ENCODE measurements around the gene SLC25A27.

The SLC25A27 gene

DNA sequence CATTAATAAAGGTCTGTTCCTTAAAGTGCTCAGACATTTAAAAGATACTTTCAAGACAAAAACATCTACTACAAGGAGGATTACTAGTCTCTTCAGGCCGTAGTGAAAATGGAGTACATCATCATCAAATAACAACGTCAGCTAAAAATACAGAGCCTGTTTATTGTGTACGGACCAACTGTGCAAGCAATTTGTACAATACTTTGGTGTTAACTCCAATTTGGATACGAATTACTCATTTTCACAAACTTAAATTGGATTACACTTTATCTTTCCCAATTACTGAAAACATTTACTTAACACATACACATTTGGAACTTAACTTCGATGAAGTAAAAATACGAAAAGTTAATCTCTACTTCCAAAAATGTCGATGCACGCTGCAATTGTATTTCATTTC, 959 bp upstream of the SLC25A27 start:
- no peak for DNase-seq

DNA sequence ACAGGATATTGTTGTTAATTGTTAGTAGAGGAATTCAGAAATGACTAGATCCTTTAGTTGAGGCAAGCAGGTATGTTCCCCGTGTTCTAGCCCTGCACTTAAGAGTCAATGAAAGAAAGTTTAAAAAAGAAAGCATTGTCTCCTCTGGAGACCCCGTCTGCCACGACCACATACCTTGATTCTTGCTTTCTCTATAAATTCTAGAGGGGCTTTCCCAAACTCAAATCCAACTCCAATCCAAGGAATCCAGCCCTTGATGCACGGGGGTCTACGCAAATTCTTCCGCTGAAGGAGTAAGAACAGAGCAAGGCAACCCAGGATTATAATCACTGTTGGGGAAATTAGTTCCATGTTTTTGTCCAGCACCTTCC, 558 bp upstream of the SLC25A27 start:
- no peak for DNase-seq

DNA sequence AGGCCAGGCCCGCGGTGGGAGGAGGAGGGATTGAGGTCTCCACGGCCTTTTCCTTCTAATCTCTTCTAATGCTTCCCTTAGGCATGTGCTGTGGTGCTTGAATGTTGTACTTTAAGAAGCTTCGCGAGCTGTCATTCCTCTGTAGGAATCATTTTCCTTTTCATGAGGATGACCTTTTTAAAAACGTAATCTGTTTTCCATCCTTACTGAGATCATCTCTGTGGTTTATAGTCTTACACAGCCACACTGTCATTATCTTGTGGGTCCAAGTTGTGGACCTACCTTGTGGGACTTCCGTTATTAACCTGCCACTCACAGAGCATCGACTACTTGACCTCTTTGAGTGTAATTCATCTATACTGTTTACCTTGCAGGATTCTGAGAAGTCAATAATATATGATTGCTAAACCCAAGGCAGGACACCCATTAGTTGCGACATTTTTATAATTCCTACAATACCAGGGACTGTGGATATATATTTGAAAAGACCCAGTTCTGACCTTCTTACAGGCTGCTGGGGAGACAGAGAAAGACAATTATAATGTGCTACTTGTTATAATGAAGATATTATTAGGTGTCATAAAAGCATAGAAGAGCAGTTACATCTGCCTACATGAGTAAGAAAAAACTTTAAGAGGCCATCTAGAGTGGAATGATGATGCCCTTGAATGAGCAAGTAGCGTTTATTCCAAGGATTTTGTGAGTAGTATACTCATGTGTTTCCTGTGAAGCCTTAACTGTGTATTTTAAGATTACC, 842 bp downstream of the SLC25A27 start:
- DNase-seq: no peak

DNA sequence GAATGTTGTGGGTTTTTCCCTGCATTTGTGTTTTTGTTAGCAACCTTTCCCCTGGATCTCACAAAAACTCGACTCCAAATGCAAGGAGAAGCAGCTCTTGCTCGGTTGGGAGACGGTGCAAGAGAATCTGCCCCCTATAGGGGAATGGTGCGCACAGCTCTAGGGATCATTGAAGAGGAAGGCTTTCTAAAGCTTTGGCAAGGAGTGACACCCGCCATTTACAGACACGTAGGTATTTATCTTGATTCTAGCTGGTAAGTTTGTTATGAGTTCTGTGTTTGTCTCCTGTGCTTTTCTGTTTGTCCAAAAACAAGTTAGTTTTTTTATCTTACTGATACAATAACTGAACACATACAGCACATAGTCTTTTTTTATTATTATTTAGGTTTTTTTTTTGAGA, 3.0 kb downstream of the SLC25A27 start:
- DNase-seq: no peak

DNA sequence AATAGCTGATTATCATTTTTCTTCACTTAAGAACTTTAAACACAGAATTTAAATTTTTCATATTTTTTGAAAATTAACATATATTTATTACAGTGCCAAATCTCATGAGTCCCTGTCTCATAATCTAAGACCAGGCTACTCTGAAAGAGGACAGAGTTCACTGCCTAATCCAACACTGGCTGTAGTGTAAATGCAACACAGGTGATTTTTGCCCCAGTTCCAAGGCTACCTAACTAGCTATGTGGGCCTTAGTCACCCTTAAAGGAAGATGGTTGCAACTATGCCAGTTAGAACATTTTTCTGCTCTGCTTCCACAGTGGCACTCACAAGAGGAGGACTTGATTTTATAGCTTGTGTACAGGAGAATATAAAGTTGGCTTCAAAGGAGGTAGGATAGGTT, 4.9 kb downstream of the SLC25A27 start:
- no peak for DNase-seq

DNA sequence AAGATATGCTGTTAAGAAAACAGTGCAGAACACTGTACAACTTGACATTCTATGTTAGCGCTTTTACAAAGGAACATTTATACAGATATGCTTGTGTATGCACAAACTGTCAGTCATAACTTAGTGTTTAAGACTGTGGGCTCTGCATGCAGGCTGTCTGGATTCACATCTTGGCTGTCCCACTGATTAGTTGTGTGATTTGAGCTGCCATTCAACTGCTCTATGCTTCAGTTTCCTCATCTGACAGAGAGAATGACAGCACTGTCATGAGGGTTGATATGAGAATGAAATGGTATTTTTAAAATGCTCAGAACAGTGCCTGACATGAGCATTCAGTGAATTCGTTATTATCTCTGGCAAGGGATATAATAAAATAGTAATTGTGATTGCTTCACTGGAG, 8.7 kb downstream of the SLC25A27 start:
- no peak for DNase-seq

DNA sequence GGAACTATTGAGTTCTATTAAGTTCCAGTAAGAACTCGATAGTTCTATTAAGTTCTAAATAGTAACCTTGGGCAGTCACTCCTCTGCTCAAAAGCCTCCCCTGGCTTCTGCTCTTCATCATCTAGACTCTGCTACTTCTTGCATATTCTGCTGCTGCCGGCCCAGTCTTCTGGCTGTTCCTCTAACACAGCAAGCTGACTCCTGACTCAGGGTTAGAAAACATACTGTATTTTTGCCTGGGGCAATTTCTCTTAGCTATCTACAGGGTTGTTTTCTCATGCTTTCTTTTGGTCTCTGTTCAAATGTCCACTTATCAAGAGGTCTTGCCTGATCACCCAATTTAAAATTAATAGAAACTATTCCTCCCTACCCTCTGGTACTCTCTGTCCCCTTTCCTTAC, 14.6 kb downstream of the SLC25A27 start:
- DNase-seq: no peak

DNA sequence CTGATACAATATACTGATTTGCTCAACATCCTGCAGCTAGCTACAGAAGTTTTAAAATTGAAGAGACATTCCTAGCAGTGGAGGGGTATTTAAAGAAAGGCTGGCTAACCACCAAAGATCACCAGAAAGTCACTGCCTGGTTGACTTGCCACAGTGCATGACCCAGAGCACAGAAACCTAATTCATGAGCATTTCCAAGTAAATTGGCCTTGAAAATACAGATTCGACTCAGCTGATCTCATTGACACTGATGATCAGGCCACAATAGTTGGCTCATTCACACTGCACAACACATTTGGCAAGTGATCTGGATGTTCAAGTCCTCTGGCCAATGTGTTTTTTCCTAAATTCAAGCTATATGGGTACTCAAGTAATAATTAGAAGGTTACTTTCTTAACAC, 21.6 kb downstream of the SLC25A27 start:
- no peak for DNase-seq

DNA sequence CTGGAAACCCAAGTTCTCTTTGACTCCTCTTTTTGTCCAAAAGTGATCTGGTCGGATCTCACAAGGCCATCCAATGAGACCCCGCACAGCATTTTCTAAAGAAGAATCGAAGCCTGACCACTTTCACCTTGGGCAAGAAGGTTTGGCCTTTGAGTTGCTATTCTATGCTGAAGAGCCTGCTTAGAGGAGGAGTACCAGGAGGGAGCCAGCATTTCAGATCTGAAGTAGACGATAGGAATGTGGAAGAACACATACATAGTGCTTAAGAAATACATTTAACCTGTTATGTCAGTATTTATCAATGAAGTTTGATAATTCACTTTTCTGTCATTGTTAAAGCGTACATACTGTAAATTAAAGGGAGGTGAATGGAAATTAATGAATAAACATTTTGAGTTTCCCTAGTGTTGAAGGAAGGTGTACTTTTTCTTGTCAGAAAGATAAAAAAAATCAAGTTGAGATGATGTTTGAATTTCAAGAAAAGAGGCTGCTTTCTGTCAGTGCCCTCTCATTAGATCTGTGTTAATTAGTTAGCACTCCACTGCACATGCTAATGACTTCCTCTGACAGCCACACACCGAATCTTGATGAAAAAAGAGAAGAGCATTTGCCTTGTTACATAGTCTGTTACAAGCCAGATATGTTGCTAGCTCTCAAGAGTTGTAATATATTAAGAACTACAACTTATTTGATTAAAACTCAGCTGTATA, 24.0 kb downstream of the SLC25A27 start:
- no peak for DNase-seq

DNA sequence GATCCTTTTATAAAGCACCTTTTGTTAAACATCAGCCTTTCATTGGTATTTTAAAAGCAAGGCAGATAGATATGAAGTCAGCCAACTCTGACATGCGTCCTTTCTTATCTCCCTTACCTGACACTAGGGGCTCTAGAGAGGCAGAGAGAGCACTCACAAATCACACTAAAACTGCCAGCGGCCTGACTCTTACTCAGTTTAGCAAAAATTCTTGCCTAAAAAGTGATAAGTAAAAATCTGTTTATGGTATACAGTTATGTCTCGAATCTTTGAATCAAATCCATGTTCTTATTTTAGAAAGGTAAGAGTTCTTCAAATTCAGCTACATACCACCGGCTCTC, 24.5 kb downstream of the SLC25A27 start:
- no peak for DNase-seq

DNA sequence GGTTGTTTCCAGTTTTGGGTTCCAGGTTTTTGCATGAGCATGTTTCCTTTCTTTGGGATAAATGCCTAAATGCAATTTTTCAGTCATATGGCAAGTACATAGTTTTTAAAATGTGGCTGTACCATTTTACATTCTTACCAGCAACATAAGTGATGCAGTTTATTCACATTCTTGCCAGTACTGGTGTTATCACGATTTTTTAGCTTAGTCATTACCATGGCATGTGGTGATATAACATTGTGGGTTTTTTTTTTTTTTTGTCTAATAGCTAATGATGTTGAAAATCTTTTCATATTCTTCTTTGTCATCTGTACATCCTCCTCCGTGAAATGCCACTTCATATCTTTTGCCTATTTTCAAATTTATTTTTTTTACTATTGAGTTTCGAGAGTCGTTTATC, 32.0 kb downstream of the SLC25A27 start:
- no peak for DNase-seq

DNA sequence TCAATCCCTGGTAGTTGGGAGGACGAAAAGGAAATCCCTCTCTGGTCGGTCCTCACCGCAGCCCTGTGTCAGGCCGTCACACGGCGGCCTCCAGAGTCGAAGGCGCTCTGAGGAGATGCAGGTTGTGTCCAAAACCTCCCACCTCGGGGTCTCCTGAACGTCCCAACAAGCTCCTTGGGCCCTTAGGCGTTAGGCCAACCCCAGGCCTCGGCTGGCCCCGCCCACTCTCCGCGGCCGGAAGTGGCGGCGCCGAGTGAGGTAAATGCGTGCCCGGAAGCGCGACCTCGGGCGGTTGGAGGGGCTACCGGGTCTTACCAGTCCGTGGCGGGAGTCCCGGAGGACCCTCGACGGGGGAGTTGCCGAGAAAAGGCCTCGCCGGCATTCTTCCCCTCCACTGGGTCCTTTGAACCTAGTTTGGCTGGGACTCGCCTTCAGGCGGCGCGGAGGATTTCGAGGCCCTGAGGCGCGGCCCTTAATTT, 34.9 kb downstream of the SLC25A27 start, which contains the start of gene TDRD6:
TDRD6 (plus strand) TSS at position 267 of the 479 bp plus-strand sequence. CDS start 244 bp downstream, outside the sequence.
- no peak for DNase-seq

DNA sequence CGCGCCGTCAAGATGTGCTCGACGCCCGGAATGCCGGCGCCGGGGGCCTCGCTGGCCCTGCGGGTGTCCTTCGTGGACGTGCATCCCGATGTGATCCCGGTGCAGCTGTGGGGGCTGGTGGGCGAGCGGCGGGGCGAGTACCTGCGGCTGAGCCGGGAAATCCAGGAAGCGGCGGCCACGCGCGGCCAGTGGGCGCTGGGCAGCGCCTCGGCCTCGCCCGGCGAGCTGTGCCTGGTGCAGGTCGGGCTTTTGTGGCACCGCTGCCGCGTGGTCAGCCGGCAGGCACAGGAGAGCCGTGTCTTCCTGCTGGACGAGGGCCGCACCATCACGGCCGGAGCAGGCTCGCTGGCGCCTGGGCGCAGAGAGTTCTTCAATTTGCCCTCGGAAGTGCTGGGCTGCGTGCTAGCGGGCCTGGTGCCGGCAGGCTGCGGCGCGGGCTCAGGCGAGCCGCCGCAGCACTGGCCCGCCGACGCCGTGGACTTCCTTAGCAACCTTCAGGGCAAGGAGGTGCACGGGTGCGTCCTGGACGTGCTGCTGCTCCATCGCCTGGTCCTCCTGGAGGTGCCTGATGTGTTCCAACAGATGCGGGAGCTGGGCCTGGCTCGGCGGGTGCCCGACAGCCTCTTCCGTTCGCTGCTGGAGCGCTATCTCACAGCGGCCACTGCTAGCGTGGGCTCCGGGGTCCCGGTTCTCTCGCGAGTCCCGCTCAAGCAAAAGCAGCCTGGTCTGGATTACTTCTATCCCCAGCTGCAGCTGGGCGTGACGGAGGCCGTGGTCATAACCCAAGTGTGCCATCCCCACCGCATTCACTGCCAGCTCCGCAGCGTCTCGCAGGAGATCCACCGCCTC, 35.6 kb downstream of the SLC25A27 start:
- DNase-seq: no peak

DNA sequence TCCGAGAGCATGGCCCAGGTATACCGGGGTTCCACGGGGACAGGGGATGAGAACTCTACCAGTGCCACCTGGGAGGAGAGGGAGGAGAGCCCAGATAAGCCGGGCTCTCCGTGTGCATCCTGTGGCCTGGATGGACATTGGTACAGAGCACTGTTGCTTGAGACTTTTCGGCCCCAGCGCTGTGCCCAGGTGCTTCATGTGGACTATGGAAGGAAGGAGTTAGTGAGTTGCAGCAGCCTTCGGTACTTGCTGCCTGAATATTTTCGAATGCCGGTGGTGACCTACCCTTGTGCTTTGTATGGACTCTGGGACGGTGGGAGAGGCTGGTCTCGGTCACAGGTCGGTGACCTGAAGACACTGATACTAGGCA, 36.2 kb downstream of the SLC25A27 start:
- DNase-seq: no peak

DNA sequence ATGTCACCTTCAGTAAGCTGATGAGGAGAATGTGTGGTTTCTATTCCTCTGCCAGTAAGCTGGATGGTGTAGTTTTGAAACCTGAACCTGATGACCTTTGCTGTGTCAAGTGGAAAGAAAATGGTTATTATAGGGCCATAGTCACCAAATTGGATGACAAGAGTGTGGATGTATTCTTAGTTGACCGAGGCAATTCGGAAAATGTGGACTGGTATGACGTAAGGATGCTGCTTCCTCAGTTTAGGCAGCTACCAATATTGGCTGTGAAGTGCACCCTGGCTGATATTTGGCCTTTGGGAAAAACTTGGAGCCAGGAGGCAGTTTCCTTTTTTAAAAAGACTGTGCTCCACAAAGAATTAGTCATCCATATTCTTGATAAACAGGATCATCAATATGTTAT, 36.9 kb downstream of the SLC25A27 start:
- DNase-seq: no peak

DNA sequence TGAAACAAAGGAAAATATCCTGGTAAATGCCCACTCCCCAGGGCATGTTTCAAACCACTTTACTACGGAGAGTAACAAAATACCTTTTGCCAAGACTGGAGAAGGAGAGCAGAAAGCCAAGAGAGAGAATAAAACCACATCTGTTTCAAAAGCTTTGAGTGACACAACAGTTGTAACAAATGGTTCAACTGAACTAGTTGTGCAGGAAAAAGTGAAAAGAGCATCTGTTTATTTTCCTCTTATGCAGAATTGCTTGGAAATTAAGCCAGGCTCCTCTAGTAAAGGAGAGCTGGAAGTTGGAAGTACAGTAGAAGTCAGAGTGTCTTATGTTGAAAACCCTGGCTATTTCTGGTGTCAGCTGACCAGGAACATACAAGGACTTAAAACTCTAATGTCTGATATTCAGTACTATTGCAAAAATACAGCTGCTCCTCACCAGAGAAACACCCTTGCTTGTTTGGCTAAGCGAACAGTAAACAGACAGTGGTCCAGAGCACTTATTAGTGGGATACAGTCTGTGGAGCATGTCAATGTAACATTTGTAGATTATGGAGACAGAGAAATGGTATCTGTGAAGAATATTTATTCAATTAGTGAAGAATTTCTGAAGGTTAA, 37.5 kb downstream of the SLC25A27 start:
- no peak for DNase-seq

DNA sequence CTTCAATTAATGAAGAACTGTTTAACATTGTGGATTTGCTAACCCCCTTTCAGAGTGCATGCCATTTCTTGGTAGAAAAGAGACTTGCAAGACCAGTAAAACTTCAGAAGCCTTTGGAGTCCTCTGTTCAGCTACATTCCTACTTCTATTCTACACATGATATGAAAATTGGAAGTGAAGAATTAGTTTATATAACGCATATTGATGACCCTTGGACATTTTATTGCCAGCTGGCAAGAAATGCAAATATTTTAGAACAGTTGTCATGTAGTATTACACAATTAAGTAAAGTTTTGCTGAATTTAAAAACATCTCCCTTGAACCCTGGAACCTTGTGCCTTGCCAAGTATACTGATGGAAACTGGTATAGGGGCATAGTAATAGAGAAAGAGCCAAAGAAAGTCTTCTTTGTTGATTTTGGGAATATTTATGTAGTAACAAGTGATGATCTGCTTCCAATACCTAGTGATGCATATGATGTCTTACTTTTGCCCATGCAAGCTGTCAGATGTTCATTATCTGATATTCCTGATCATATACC, 38.2 kb downstream of the SLC25A27 start:
- DNase-seq: no peak

DNA sequence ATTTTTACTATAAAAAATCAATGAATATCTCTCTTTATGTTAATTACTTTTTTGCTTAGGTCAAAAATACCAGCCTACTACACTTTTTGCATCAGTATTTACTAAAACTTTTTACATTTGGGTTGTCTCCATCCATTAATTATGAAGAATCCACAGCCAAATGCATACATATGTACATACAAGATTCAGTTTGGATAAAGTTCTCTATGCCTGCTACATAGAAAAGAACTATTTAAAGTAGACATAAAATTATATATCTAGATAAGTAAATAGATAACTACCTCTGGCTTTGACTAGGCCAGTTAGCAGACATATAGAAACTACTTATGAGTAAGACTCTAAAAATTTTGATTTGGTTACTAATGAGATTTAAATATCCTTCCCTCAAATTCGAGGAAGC, 47.2 kb downstream of the SLC25A27 start:
- DNase-seq: no peak

DNA sequence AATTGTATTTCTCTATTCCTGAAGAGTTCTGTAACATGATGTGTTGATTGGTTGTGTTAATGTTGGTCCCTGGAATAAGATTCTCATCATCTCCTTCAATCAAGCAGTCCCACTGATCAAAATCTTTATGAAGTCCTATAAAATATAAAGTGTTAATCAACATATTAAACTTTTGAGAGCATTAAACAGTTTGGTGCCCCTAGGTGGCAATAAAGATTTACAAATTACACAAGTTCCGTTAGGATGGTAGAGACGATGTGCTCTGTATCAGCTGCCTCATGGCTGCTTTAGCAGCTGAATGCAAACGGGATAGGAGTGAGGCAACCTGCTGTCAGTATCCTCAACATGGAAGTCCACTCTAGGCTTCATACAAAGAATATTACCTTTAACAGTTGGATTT, 51.8 kb downstream of the SLC25A27 start:
- no peak for DNase-seq

DNA sequence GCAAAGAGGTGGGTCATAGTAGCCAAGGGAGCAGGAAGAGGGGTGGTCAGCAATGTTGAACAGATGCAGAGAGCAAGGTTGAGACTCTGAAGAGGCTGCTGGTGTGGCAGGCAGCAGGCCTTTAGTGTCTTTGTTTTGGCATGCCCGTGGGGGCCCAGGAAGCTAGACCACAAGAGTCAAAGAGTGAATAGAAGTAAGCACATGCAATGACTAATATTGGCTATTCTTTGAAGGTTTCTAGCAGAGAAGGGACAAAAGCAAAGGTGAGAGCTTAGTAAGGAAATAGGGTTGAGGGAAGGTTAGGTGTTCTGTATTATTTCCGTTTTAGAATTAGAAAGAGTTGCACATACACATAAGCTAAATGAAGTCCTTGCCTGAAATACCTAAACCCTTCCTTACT, 53.7 kb downstream of the SLC25A27 start:
- DNase-seq: no peak

DNA sequence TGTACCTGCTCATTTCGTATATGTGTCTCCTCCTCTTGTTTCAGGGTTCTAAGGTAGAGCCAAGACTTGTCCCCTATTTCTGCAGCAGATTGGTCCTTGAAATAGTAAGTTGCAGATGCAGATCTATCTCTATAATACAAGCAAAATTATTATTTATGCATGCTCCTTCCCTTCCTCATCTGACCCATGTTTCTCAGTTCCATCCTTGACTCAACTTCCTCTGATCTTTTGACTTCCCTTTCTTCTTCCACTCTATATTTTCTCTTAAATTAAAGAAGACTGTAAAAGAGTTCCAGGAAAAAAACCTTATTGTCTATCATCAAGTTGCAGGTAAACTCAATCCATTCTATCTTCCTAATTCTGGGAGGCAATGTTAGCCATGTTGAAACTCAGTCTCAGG, 58.7 kb downstream of the SLC25A27 start:
- no peak for DNase-seq

DNA sequence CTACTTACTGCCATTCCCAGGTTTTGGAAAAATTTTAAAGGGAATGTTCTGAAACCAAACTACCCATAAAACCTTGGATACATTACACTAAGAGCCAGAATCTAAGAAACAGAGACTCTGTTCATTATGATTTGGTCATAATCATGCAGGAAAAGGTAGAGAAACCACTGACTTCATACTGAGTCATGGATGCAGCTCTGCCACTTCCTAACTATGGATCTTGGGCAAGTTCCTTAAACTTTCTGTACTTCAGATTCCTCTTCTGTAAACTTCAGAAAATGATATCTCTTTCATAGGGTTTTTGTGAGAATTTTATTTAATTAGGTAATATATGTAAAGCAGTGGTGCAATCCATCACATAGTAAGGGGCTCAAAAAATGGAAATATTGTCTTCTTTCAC, 62.4 kb downstream of the SLC25A27 start:
- DNase-seq: no peak

DNA sequence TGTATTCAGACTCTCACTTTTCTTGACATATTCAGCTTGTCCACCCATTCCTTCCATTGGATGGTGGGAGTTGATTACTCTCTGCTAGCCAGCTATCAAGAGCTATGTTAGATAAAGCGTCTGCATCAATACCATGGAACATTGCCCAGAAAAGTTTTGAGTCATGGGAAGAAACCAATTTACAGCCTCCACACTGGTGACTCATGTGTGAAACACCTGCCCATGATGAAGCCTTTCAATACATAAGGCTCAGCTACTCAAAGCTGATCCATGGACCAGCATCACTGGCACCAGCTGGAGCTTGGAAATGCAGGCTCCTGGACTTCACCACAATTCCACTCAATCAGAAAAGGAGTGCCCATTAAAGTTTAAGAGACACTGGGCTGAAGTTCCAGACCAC, 66.3 kb downstream of the SLC25A27 start:
- no peak for DNase-seq
